Right lobe of liver (tissue), 4 donors: Measurements from ENCODE around the gene VCL.

ENCODE experiments used
- POLR2A ChIP-seq: fragments of 450-650 bp; IDR thresholded peaks from one replicate; pipeline ENCODE4 v1.6.1; 2017; ENCODE audit warnings: antibody characterized with exemption, mild to moderate bottlenecking
- TF ChIP-seq, protein P1 (sequence below), 4 donors: fragments of 200-600 bp in 3 of 4; fragments of 450-650 bp in 1 of 4; IDR thresholded peaks; one replicate each; pipeline versions ENCODE4 v1.5.1 to v1.8.0; 2016 to 2022; ENCODE audit warnings: antibody characterized with exemption in 4 of 4, mild to moderate bottlenecking in 2 of 4
- donor health status: DM: no; HTN: no; CAD: no.
- donor health status: DM: no; HTN: no; CAD: no.
- donor health status: DM: no; HTN: yes; CAD: no.

DNA sequence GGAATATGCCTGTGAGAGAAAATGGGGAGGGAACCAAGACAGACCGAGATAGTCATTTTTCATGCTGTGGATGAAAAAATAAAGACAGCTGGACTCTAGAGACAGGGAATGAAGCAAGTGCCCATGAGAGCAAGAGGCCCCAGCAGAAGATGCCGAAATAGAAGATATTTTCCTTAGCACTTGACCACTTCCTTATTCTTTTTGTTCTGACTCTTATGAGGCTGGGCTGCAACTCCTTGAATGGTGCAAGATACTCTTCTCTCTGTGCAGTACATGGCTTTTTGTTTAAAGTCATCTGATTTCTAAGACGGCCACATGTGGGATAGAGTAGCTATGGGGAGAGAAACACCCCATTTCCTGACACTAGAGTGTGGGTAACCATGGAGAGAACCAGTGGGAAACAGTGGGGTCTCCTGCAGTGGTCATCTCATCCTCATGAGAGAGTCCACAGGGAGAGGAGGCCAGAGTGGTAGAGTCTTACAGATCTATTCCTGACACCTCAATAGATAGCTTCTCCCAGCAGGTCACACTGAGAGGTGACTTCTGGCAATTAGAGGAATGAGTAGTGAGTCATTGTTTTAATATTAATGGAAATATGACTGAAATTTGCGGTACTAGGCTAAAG lies 18.0 kb upstream of the VCL start:
- TF ChIP-seq, protein P1, sequence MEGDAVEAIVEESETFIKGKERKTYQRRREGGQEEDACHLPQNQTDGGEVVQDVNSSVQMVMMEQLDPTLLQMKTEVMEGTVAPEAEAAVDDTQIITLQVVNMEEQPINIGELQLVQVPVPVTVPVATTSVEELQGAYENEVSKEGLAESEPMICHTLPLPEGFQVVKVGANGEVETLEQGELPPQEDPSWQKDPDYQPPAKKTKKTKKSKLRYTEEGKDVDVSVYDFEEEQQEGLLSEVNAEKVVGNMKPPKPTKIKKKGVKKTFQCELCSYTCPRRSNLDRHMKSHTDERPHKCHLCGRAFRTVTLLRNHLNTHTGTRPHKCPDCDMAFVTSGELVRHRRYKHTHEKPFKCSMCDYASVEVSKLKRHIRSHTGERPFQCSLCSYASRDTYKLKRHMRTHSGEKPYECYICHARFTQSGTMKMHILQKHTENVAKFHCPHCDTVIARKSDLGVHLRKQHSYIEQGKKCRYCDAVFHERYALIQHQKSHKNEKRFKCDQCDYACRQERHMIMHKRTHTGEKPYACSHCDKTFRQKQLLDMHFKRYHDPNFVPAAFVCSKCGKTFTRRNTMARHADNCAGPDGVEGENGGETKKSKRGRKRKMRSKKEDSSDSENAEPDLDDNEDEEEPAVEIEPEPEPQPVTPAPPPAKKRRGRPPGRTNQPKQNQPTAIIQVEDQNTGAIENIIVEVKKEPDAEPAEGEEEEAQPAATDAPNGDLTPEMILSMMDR (IDR thresholded peaks at IDR 0.05) = no peak
- TF ChIP-seq POLR2A = no peak
